ENCODE results near the gene HEG1. TPM values are rescaled to one million over a fixed set of nuclear protein-coding genes. Genes with fewer than 3 reads are reported as not detected.

HEG1 gene
- total RNA-seq, 5 donors from 2014 or later (not counting 1 experiment from before 2014, with no cell fraction given): 22.6 to 27.6 (median 25.6) TPM

DNA sequence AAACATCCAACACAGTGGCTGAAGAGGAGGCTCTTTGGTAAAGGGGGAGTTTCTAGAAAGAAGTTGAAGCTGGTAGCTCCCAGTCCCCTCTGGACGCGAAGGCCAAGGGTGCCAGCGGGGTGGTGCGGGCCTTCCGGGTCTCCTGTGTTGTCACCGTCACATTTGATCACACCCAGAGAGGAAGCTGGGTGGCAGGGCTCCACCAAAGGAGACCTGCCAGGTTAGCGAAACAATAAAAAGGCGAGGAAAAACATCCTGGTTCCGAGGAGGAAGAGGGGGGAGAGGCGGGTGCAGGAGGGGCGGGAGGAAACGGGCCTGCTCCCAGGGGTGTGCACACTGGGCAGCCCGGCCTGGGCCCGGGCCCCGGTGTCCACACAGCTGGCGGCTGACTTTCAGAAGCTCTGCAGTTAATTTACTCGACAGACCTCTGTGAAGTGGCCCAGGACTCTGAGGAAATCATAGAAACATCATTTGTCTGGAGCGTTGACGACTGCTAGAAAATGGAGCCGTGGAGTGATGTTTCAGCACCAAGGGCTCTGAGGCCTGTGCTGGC lies 12.1 kb downstream of the HEG1 start:
- WGBS (ENCODE audit: insufficient coverage): 91% methylated on average over 18 of the region's 20 CpGs
- Mint-ChIP-seq H3K27me3 (no peaks in the 10 kb centered on the region), H3K4me3 (no peak overlapping the region), H3K36me3 (peaks cover 23% of the 10 kb centered on the region), H3K27ac (no peak overlapping the region), H3K4me1 (peaks cover 39 to 53% (median 45%) of the 10 kb centered on the region in 3 donors), H3K9me3 (no peaks in the 10 kb centered on the region)
- no peak overlapping the region for H3K4me3 ChIP-seq (ENCODE audit: control insufficient read depth in 1 of 2, extremely low read depth in 1 of 2, low read length in 1 of 2)
- DNase-seq (no peak), ATAC-seq (replicated peaks in 1 of 4) (no peak)
- H3K27ac ChIP-seq (ENCODE audit: low read length): no peak overlapping the region
- POLR2A ChIA-PET: interaction anchor here in 1 of 2 donors (0.5 kb wide), 1 partner anchor 43 kb away, joined by 3 read pairs; no protein-coding TSS in a partner anchor
- peaks cover 0 to 19% of the 10 kb centered on the region in 2 donors for H3K36me3 ChIP-seq (ENCODE audit: control insufficient read depth in 2 of 2, extremely low read depth in 1 of 2, insufficient read depth in 1 of 2, low read length in 1 of 2)
- H3K9me3 ChIP-seq: no peaks in the 10 kb centered on the region
- peaks cover 0 to 13% of the 10 kb centered on the region in 2 experiments for H3K4me1 ChIP-seq (ENCODE audit: control insufficient read depth in 1 of 2, extremely low read depth in 1 of 2, insufficient read depth in 2 of 2, low read length in 2 of 2)
- CTCF ChIA-PET: no interaction called here
- H3K27me3 ChIP-seq (replicated peaks in 1 of 2; ENCODE audit: control insufficient read depth in 2 of 2, extremely low read depth in 1 of 2, insufficient read depth in 2 of 2, low read length in 1 of 2): no peaks in the 10 kb centered on the region

DNA sequence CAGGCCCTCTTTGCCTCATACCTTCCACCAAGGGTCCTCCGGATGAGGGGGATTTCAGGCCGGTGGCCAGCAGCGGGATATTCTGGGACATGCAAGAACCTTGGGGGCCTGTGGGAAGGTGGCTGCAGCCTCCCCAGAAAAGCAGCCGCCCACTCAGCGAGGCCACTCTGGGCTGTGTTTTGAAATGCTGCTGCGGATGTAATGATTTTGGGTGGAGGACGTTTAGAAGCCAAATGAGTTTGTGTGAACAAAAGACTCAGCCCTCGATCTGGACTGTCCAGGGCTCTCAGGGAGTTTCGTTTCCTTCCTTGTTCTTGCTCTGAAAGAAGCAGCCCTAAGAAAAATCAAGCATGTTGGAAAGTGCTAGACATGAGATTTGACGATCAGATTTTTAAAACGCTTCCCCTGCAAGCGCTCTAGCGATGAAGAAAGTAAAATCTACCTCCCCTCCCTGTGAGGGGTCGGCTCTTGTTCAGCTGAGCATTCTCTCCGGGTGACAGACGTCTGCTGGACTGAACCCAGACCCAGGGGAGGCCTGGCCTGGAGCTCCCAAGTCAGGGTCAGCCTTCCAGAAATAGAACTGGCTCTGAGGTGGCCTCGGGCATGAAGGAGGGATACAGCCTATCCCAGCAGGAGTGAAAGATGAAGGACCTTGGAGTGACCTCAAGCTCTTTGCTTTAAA lies 12.9 kb downstream of the HEG1 start:
- no peak for ATAC-seq (replicated peaks in 1 of 4)
- no peak for DNase-seq
- ChIA-PET CTCF (interaction anchor here in 1 of 2 donors (0.7 kb wide), 1 partner anchor 8 kb away, joined by 3 read pairs; no protein-coding TSS in a partner anchor), POLR2A (interaction anchor here in 1 of 2 donors (0.6 kb wide), 1 partner anchor 204 kb away, joined by 4 read pairs; no protein-coding TSS in a partner anchor)
- no peaks in the 10 kb centered on the region for H3K9me3 ChIP-seq
- no peaks in the 10 kb centered on the region for H3K9me3 Mint-ChIP-seq
- no peak overlapping the region for H3K4me3 Mint-ChIP-seq
- no peaks in the 10 kb centered on the region for H3K27me3 ChIP-seq (replicated peaks in 1 of 2; ENCODE audit: control insufficient read depth in 2 of 2, extremely low read depth in 1 of 2, insufficient read depth in 2 of 2, low read length in 1 of 2)
- peaks cover 36 to 53% (median 45%) of the 10 kb centered on the region in 3 donors for H3K4me1 Mint-ChIP-seq
- no peak overlapping the region for H3K27ac ChIP-seq (ENCODE audit: low read length)
- peak overlapping the region in 1 of 2 donors; percentile 12 for H3K27ac Mint-ChIP-seq
- peaks cover 0 to 14% of the 10 kb centered on the region in 2 experiments for H3K4me1 ChIP-seq (ENCODE audit: control insufficient read depth in 1 of 2, extremely low read depth in 1 of 2, insufficient read depth in 2 of 2, low read length in 2 of 2)
- H3K36me3 Mint-ChIP-seq: peaks cover 21% of the 10 kb centered on the region
- H3K27me3 Mint-ChIP-seq: no peaks in the 10 kb centered on the region
- peaks cover 0 to 19% of the 10 kb centered on the region in 2 donors for H3K36me3 ChIP-seq (ENCODE audit: control insufficient read depth in 2 of 2, extremely low read depth in 1 of 2, insufficient read depth in 1 of 2, low read length in 1 of 2)
- no peak overlapping the region for H3K4me3 ChIP-seq (ENCODE audit: control insufficient read depth in 1 of 2, extremely low read depth in 1 of 2, low read length in 1 of 2)
- 94% methylated on average over 11 of the region's 17 CpGs for WGBS (ENCODE audit: insufficient coverage)

DNA sequence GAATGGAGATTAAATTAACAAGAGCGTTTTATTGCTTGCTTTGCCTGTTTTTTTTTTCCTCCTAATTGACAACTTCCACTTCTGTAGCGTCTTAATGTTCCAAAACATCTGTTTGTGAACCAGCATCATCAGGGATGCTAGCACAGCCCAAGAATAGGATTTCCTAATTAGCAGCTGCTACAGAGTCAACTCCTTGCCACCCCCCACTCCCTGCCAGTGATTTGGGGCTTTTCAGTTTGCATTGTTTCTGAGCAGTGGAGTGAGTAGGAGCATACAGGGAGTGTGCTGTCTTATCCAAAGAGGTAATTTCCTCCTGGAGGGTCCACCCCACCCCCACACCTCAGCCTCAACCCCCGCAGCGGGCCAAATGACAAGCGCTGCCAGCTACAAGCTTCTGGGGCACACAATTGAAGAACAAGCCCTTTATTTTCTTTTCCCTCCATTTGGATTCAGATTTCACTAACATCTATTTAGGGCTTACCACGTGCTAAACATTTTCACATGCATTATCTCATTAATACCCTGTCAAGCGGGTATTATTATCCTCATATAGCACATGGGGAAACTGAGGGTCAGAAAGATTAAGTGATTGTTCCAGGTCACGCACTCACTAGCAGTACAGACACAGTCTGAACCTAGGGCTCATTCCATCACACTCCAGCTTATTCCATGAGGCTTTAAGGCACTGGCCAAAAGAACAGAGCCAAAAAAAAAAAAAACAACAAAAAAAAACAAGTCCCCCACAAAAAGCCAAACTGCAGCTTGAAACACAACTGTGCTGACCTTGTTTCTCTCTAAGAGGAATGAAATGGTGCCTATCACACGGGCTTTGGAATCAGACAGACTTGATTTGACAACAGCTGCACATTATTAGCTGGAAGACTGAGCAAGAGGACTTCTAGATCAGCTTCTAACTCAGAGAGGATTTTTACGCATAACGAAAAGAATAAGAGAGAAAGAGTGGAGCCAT lies 16.4 kb downstream of the HEG1 start:
- Mint-ChIP-seq H3K4me3 (no peak overlapping the region), H3K4me1 (peaks cover 32 to 52% (median 47%) of the 10 kb centered on the region in 3 donors), H3K9me3 (peaks cover 0 to 8% (median 5%) of the 10 kb centered on the region in 3 donors), H3K27ac (no peak overlapping the region), H3K27me3 (no peaks in the 10 kb centered on the region), H3K36me3 (peaks cover 22% of the 10 kb centered on the region)
- no peak for DNase-seq
- ATAC-seq (replicated peaks in 1 of 4): no peak
- no peaks in the 10 kb centered on the region for H3K9me3 ChIP-seq
- peaks cover 0 to 12% of the 10 kb centered on the region in 2 donors for H3K36me3 ChIP-seq (ENCODE audit: control insufficient read depth in 2 of 2, extremely low read depth in 1 of 2, insufficient read depth in 1 of 2, low read length in 1 of 2)
- ChIA-PET CTCF (interaction anchor here in 1 of 2 donors (0.5 kb wide), 1 partner anchor 45 kb away, joined by 3 read pairs; no protein-coding TSS in a partner anchor), POLR2A (no interaction called here)
- peaks cover 0 to 8% of the 10 kb centered on the region in 2 experiments for H3K4me1 ChIP-seq (ENCODE audit: control insufficient read depth in 1 of 2, extremely low read depth in 1 of 2, insufficient read depth in 2 of 2, low read length in 2 of 2)
- H3K4me3 ChIP-seq (ENCODE audit: control insufficient read depth in 1 of 2, extremely low read depth in 1 of 2, low read length in 1 of 2): no peak overlapping the region
- WGBS (ENCODE audit: insufficient coverage): 98% methylated on average over 7 of the region's 11 CpGs
- H3K27ac ChIP-seq (ENCODE audit: low read length): no peak overlapping the region
- no peaks in the 10 kb centered on the region for H3K27me3 ChIP-seq (replicated peaks in 1 of 2; ENCODE audit: control insufficient read depth in 2 of 2, extremely low read depth in 1 of 2, insufficient read depth in 2 of 2, low read length in 1 of 2)

GRCh38 chr3:125037498-125038150 lies 18.2 kb downstream of the HEG1 start:
- H3K9me3 Mint-ChIP-seq: peaks cover 0 to 8% (median 5%) of the 10 kb centered on the region in 3 donors
- H3K4me3 ChIP-seq (ENCODE audit: control insufficient read depth in 1 of 2, extremely low read depth in 1 of 2, low read length in 1 of 2): no peak overlapping the region
- POLR2A ChIA-PET: no interaction called here
- H3K27ac Mint-ChIP-seq: peak overlapping the region in 1 of 2 donors; percentile 59
- DNase-seq (no peak), ATAC-seq (replicated peaks in 1 of 4) (no peak)
- H3K4me3 Mint-ChIP-seq: no peak overlapping the region
- CTCF ChIA-PET: interaction anchor here (0.6 kb wide), 2 partner anchors 119 to 281 kb away, joined by 6 read pairs; no protein-coding TSS in a partner anchor
- H3K27me3 Mint-ChIP-seq: no peaks in the 10 kb centered on the region
- WGBS (ENCODE audit: insufficient coverage): no CpG with 5 or more reads among the region's 2 CpGs
- no peaks in the 10 kb centered on the region for H3K9me3 ChIP-seq
- peaks cover 40 to 53% (median 50%) of the 10 kb centered on the region in 3 donors for H3K4me1 Mint-ChIP-seq
- H3K27ac ChIP-seq (ENCODE audit: low read length): no peak overlapping the region
- no peaks in the 10 kb centered on the region for H3K27me3 ChIP-seq (replicated peaks in 1 of 2; ENCODE audit: control insufficient read depth in 2 of 2, extremely low read depth in 1 of 2, insufficient read depth in 2 of 2, low read length in 1 of 2)
- peaks cover 0 to 3% of the 10 kb centered on the region in 2 donors for H3K36me3 ChIP-seq (ENCODE audit: control insufficient read depth in 2 of 2, extremely low read depth in 1 of 2, insufficient read depth in 1 of 2, low read length in 1 of 2)
- peaks cover 0 to 10% of the 10 kb centered on the region in 2 experiments for H3K4me1 ChIP-seq (ENCODE audit: control insufficient read depth in 1 of 2, extremely low read depth in 1 of 2, insufficient read depth in 2 of 2, low read length in 2 of 2)
- peaks cover 21% of the 10 kb centered on the region for H3K36me3 Mint-ChIP-seq

GRCh38 chr3:125035217-125035616 lies 20.6 kb downstream of the HEG1 start:
- Mint-ChIP-seq H3K9me3 (peaks cover 0 to 8% (median 5%) of the 10 kb centered on the region in 3 donors), H3K27me3 (no peaks in the 10 kb centered on the region), H3K4me1 (peaks cover 40 to 57% (median 49%) of the 10 kb centered on the region in 3 donors), H3K4me3 (no peak overlapping the region), H3K27ac (no peak overlapping the region), H3K36me3 (peaks cover 18% of the 10 kb centered on the region)
- Histone ChIP-seq H3K27ac (ENCODE audit: low read length) (no peak overlapping the region), H3K27me3 (replicated peaks in 1 of 2; ENCODE audit: control insufficient read depth in 2 of 2, extremely low read depth in 1 of 2, insufficient read depth in 2 of 2, low read length in 1 of 2) (no peaks in the 10 kb centered on the region), H3K4me3 (ENCODE audit: control insufficient read depth in 1 of 2, extremely low read depth in 1 of 2, low read length in 1 of 2) (no peak overlapping the region), H3K9me3 (no peaks in the 10 kb centered on the region), H3K36me3 (ENCODE audit: control insufficient read depth in 2 of 2, extremely low read depth in 1 of 2, insufficient read depth in 1 of 2, low read length in 1 of 2) (no peaks in the 10 kb centered on the region), H3K4me1 (ENCODE audit: control insufficient read depth in 1 of 2, extremely low read depth in 1 of 2, insufficient read depth in 2 of 2, low read length in 2 of 2) (peaks cover 0 to 18% of the 10 kb centered on the region in 2 experiments)
- ChIA-PET CTCF (interaction anchor here in 1 of 2 donors (0.6 to 1.0 kb wide), 2 partner anchors 11 to 429 kb away, joined by 3 to 5 read pairs; no protein-coding TSS in a partner anchor), POLR2A (no interaction called here)
- DNase-seq (no peak), ATAC-seq (replicated peaks in 1 of 4) (no peak)
- no CpG with 5 or more reads among the region's 5 CpGs for WGBS (ENCODE audit: insufficient coverage)

Data from T-cell (primary cell).